GM12878 (cell line): ENCODE measurements around the gene IL4. TPM values are rescaled to one million over a fixed set of nuclear protein-coding genes. Genes with fewer than 3 reads are reported as not detected.

Experiments
- ATAC-seq: fragments of 200-7000 bp; cut with Tn5 transposase; 3 replicates; pipeline ENCODE4 v1.9.1; 2020; ENCODE audit warnings: mild to moderate bottlenecking, moderate library complexity
- BruUV-seq: library from RNA; stranded (reverse); fragments of 400-500 nt; replicated peaks from 2 replicates; lab custom pipeline; 2021; lab: Mats Ljungman, UMichigan
- CTCF ChIA-PET: fragments of 300-600 bp; sonication (Branson Sonifier 250); formaldehyde crosslinking; extraction: SDS; loops from one replicate; lab custom pipeline; 2021; ENCODE audit warnings: inconsistent platforms; lab: Yijun Ruan, JAX
- POLR2A ChIA-PET: fragments of 350-600 bp; formaldehyde crosslinking; extraction: SDS; loops from one replicate; lab custom pipeline; 2021; ENCODE audit warnings: inconsistent platforms; lab: Charles Lee
- RAD21 ChIA-PET: fragments of 300-600 bp; sonication (Branson Sonifier 250); formaldehyde crosslinking; loops from one replicate; lab custom pipeline; 2023; ENCODE audit warnings: antibody characterized with exemption; ENCODE audit not compliant: unreplicated experiment; lab: Charles Lee
- SMC1A ChIA-PET: fragments of 300-600 bp; sonication (Branson Sonifier 250); formaldehyde crosslinking; loops from one replicate; lab custom pipeline; 2023; ENCODE audit not compliant: unreplicated experiment, uncharacterized antibody; lab: Charles Lee
- DNase-seq: peaks from one replicate; pipeline ENCODE4 v3.0.0-alpha.2; 2011; ENCODE audit warnings: low read depth, low spot score
- FAIRE-seq: peaks from 3 replicates; lab custom pipeline; 2011; peaks lifted over from hg19 to GRCh38; lab: Jason Lieb, UNC
- H2AFZ ChIP-seq: 2 replicates; pipeline ENCODE4 v1.6.0; 2011; ENCODE audit warnings: low read depth, low read length, control low read depth; ENCODE audit not compliant: control insufficient read depth
- H3K27ac ChIP-seq: 2 replicates; pipeline ENCODE4 v1.5.1; 2011; ENCODE audit warnings: control low read depth; ENCODE audit not compliant: control insufficient read depth, insufficient read depth
- H3K27me3 ChIP-seq, 2 experiments: replicated peaks in 1 of 2; 2 replicates each; pipeline versions ENCODE4 v1.6.0 to v1.6.1; 2011; ENCODE audit warnings: low read length in 1 of 2; ENCODE audit not compliant: control insufficient read depth in 2 of 2, insufficient read depth in 2 of 2
- H3K36me3 ChIP-seq, 2 experiments: 2 replicates each; pipeline ENCODE4 v1.5.1; 2011; ENCODE audit warnings: low read length in 1 of 2; ENCODE audit not compliant: control insufficient read depth in 2 of 2, insufficient read depth in 2 of 2
- H3K4me1 ChIP-seq: 2 replicates; pipeline ENCODE4 v1.6.1; 2011; ENCODE audit warnings: mild to moderate bottlenecking, low read length, moderate library complexity, mixed read lengths; ENCODE audit not compliant: control insufficient read depth, insufficient read depth
- H3K4me2 ChIP-seq: 2 replicates; pipeline ENCODE4 v1.6.0; 2011; ENCODE audit warnings: control low read depth; ENCODE audit not compliant: control insufficient read depth, insufficient read depth
- H3K4me3 ChIP-seq: fragments of 200-600 bp; sonication (generic); 2 replicates; pipeline ENCODE4 v1.5.1; 2016
- H3K79me2 ChIP-seq: 2 replicates; pipeline ENCODE4 v1.6.0; 2011; ENCODE audit warnings: low read length; ENCODE audit not compliant: control insufficient read depth, insufficient read depth
- H3K9ac ChIP-seq: 2 replicates; pipeline ENCODE4 v1.8.0; 2011; ENCODE audit warnings: low read length, control low read depth, mixed read lengths; ENCODE audit not compliant: control insufficient read depth, insufficient read depth
- H3K9me3 ChIP-seq: replicated peaks from 3 replicates; pipeline ENCODE4 v1.5.1; 2011; ENCODE audit warnings: mild to moderate bottlenecking, low read length; ENCODE audit not compliant: control insufficient read depth, insufficient read depth
- H4K20me1 ChIP-seq: 2 replicates; pipeline ENCODE4 v1.6.0; 2011; ENCODE audit not compliant: control insufficient read depth, insufficient read depth
- ATF2 ChIP-seq: IDR thresholded peaks from 2 replicates; pipeline ENCODE4 v1.6.1; 2012; ENCODE audit warnings: low read length, inconsistent platforms
- ATF7 ChIP-seq: fragments of 450-650 bp; IDR thresholded peaks from 2 replicates; pipeline ENCODE4 v1.6.1; 2016; ENCODE audit warnings: low read depth, mild to moderate bottlenecking
- BCL3 ChIP-seq: IDR thresholded peaks from 2 replicates; pipeline ENCODE4 v1.6.1; 2011; ENCODE audit warnings: borderline replicate concordance, low read depth, mild to moderate bottlenecking, moderate library complexity, low read length; ENCODE audit not compliant: insufficient read depth, poor library complexity, severe bottlenecking
- FOXK2 ChIP-seq: fragments of 450-650 bp; IDR thresholded peaks from 2 replicates; pipeline ENCODE4 v1.6.1; 2017; ENCODE audit warnings: mild to moderate bottlenecking, moderate library complexity
- GABPA ChIP-seq: IDR thresholded peaks from 2 replicates; pipeline ENCODE4 v1.6.1; 2014; ENCODE audit warnings: antibody characterized with exemption, low read depth, mild to moderate bottlenecking, inconsistent platforms
- MEF2A ChIP-seq: IDR thresholded peaks from 2 replicates; pipeline ENCODE4 v1.6.1; 2011; ENCODE audit warnings: low read depth, mild to moderate bottlenecking, low read length, moderate library complexity; ENCODE audit not compliant: insufficient read depth
- NR2F1 ChIP-seq: fragments of 450-650 bp; conservative IDR thresholded peaks from 2 replicates; pipeline ENCODE4 v1.6.1; 2017; ENCODE audit warnings: mild to moderate bottlenecking
- RELA ChIP-seq: fragments of 450-650 bp; IDR thresholded peaks from 2 replicates; pipeline ENCODE4 v1.8.0; 2014; ENCODE audit warnings: borderline replicate concordance; ENCODE audit not compliant: partially characterized antibody
- SIN3A ChIP-seq: IDR thresholded peaks from 2 replicates; pipeline ENCODE4 v1.6.1; 2012; ENCODE audit warnings: low read depth, low read length, improper control_type of control experiment
- SIX5 ChIP-seq: IDR thresholded peaks from 2 replicates; pipeline ENCODE4 v1.6.1; 2011; ENCODE audit warnings: mild to moderate bottlenecking, low read depth, low read length, moderate library complexity; ENCODE audit not compliant: severe bottlenecking
- SUPT20H ChIP-seq: IDR thresholded peaks from 2 replicates; pipeline ENCODE4 v1.6.1; 2011; ENCODE audit warnings: low read depth, mild to moderate bottlenecking, low read length, moderate library complexity, borderline replicate concordance; ENCODE audit not compliant: control insufficient read depth
- TAF1 ChIP-seq: IDR thresholded peaks from 2 replicates; pipeline ENCODE4 v1.6.1; 2011; ENCODE audit warnings: mild to moderate bottlenecking, low read depth, low read length, borderline replicate concordance
- WGBS: methylation state at CpG from one replicate; pipeline ENCODE4 v1.1.6; 2016; ENCODE audit warnings: low lambda C conversion rate; ENCODE audit not compliant: insufficient replicate concordance, insufficient coverage; ENCODE audit errors: missing lambda C conversion rate; 5-methylcytosine and 5-hydroxymethylcytosine counted together
- in situ Hi-C: fragments of 300-500 bp; cut with MboI; formaldehyde crosslinking; loops from 9 replicates; pipeline ENCODE4 v1.14.3; 2018; ENCODE audit warnings: mixed read lengths
- intact Hi-C: fragments of 100-400 bp; cut with micrococcal nuclease; formaldehyde crosslinking; loops from one replicate; pipeline ENCODE4 v1.14.2; 2022; ENCODE audit not compliant: unreplicated experiment
- polyA plus RNA-seq, 11 experiments: library from polyadenylated mRNA; depleted of rRNA in 4 of 11; unstranded in 6 of 11; stranded (reverse) in 5 of 11; fragments of >200 nt; fragmentation: Nextera tagmentation in 4 of 11; fragmentation: Illumina TruSeq in 1 of 11; extraction: Ambion mirVana in 4 of 11; extraction: Trizol in 1 of 11; gene quantifications; 1 replicate in 1 of 11; 2 replicates in 10 of 11; pipeline versions ENCODE4 v1.2.1 to v1.2.3, GENCODE V29; 2011 to 2016; ENCODE audit warnings: inconsistent platforms in 2 of 11, missing spikeins in 2 of 11, low read depth in 1 of 11
- total RNA-seq, 4 experiments: library from RNA; depleted of rRNA in 3 of 4; stranded (reverse); fragments of >200 nt in 3 of 4; fragmentation: Illumina TruSeq in 1 of 4; extraction: Trizol in 1 of 4; gene quantifications; 2 replicates each; pipeline versions ENCODE4 v1.2.1 to v1.2.3, GENCODE V29; 2013 to 2021
- TF ChIP-seq, protein P1 (sequence below): IDR thresholded peaks from 2 replicates; pipeline ENCODE4 v1.6.1; 2011; ENCODE audit warnings: low read depth, low read length, improper control_type of control experiment, borderline replicate concordance

Gene IL4
- total and polyA plus RNA-seq, 10 of the 15 experiments (the other 5 are each of a cell fraction or from before 2014, with no cell fraction given), result 0.20 to 0.80 (median 0.50) TPM; not detected in 7

GRCh38 chr5:132678735-132679134 is 4.9 kb downstream of the IL4 start:
- RAD21 ChIA-PET, result interaction anchor here (1.2 to 7.7 kb wide), 3 partner anchors 11 to 58 kb away, joined by 4 to 148 read pairs (median 5); partner anchors contain the start of gene KIF3A
- Histone ChIP-seq H4K20me1 (no peaks in the 10 kb centered on the region), H3K36me3 (no peaks in the 10 kb centered on the region), H3K27ac (no peak overlapping the region), H3K4me3 (no peak overlapping the region), H2AFZ (no peak overlapping the region), H3K4me2 (no peak overlapping the region), H3K79me2 (no peaks in the 10 kb centered on the region), H3K4me1 (peaks cover 25% of the 10 kb centered on the region), H3K9ac (no peak overlapping the region), H3K9me3 (no peaks in the 10 kb centered on the region), H3K27me3 (no peaks in the 10 kb centered on the region)
- no TSS peak for BruUV-seq
- TF ChIP-seq SUPT20H, result no peak
- SMC1A ChIA-PET, result interaction anchor here (0.7 to 11.4 kb wide), 5 partner anchors 9 to 80 kb away, joined by 3 to 156 read pairs (median 4); partner anchors contain the start of gene IL13
- FAIRE-seq (no peak), DNase-seq (no peak), ATAC-seq (no peak)
- CTCF ChIA-PET, result interaction anchor here (0.6 to 2.6 kb wide), 5 partner anchors 9 to 80 kb away, joined by 3 to 7 read pairs (median 4); no protein-coding TSS in a partner anchor
- WGBS, result 90% methylated on average over 1 of the region's 1 CpG
- intact Hi-C loops (no loop called here), in situ Hi-C loops (no loop called here)
- POLR2A ChIA-PET, result interaction anchor here (1.4 to 11.2 kb wide), 2 partner anchors 9 to 16 kb away, joined by 3 to 118 read pairs; partner anchors contain the start of gene IL13

DNA sequence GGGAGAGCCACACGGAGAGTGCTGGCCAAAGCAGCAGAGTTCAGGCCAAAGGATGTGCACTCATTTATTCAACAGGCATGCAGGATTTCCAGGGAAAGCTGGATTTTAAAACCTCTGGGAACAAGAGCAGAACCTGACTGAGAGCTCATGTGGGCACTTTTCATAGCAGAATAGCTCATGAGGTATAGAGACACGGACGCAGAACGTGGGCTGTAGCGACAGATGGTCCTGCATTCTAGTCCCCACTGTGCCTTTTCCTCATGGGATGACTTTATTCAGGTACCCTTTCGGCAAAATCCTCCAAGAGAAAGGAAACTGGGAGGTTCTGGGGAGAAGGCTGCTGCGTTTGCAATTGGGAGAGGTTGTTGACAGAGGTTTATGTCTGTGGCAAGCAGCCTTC is 5.4 kb downstream of the IL4 start:
- Histone ChIP-seq H4K20me1 (no peaks in the 10 kb centered on the region), H3K4me1 (peaks cover 21% of the 10 kb centered on the region), H3K9me3 (no peaks in the 10 kb centered on the region), H3K4me3 (no peak overlapping the region), H3K27me3 (no peaks in the 10 kb centered on the region), H3K4me2 (no peak overlapping the region), H3K36me3 (no peaks in the 10 kb centered on the region), H3K27ac (no peak overlapping the region), H3K9ac (no peak overlapping the region), H3K79me2 (no peaks in the 10 kb centered on the region), H2AFZ (no peak overlapping the region)
- no TSS peak for BruUV-seq
- SMC1A ChIA-PET, result interaction anchor here (0.7 to 11.4 kb wide), 5 partner anchors 9 to 80 kb away, joined by 3 to 156 read pairs (median 4); partner anchors contain the start of gene IL13
- CTCF ChIA-PET, result interaction anchor here (0.7 to 2.6 kb wide), 4 partner anchors 9 to 80 kb away, joined by 3 to 7 read pairs (median 4); no protein-coding TSS in a partner anchor
- WGBS, result 78% methylated on average over 7 of the region's 7 CpGs
- in situ Hi-C loops (no loop called here), intact Hi-C loops (no loop called here)
- ATAC-seq, result no peak
- RAD21 ChIA-PET, result interaction anchor here (1.2 to 7.7 kb wide), 3 partner anchors 10 to 58 kb away, joined by 4 to 148 read pairs (median 5); partner anchors contain the start of gene KIF3A
- DNase-seq, result no peak
- POLR2A ChIA-PET, result interaction anchor here (0.6 to 11.2 kb wide), 3 partner anchors 9 to 34 kb away, joined by 3 to 118 read pairs (median 3); partner anchors contain the start of gene IL13
- FAIRE-seq, result no peak
- TF ChIP-seq MEF2A (no peak), ATF2 (no peak), NR2F1 (no peak), ATF7 (no peak), BCL3 (no peak), TAF1 (no peak), RELA (no peak), GABPA (no peak), FOXK2 (no peak), SIX5 (no peak), SIN3A (no peak)
- TF ChIP-seq, protein P1, sequence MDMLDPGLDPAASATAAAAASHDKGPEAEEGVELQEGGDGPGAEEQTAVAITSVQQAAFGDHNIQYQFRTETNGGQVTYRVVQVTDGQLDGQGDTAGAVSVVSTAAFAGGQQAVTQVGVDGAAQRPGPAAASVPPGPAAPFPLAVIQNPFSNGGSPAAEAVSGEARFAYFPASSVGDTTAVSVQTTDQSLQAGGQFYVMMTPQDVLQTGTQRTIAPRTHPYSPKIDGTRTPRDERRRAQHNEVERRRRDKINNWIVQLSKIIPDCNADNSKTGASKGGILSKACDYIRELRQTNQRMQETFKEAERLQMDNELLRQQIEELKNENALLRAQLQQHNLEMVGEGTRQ, result no peak
